Karpas-422 (cell line): Measurements from ENCODE around the gene NFKBIZ. TPM values are rescaled to one million over a fixed set of nuclear protein-coding genes. Genes with fewer than 3 reads are reported as not detected.
"Not testable (repeated sequence)": the region's sequence is repeated elsewhere in the genome, so short reads cannot be mapped to it uniquely, and the experiment has no call there.

Experiments used
- DNase-seq: peaks from one replicate; pipeline ENCODE4 v3.0.0-alpha.2; 2015
- H2AFZ ChIP-seq: fragments of 200-600 bp; sonication (generic); 2 replicates; pipeline ENCODE4 v1.6.1; 2014; ENCODE audit warnings: antibody characterized with exemption, low read length, mixed read lengths
- H3K27ac ChIP-seq: fragments of 200-600 bp; sonication (generic); 2 replicates; pipeline ENCODE4 v1.5.1; 2014; ENCODE audit warnings: mild to moderate bottlenecking, low read length, moderate library complexity
- H3K27me3 ChIP-seq: fragments of 200-600 bp; sonication (generic); 2 replicates; pipeline ENCODE4 v1.6.1; 2014; ENCODE audit warnings: low read length, mixed read lengths
- H3K36me3 ChIP-seq: fragments of 200-600 bp; sonication (generic); 2 replicates; pipeline ENCODE4 v1.6.1; 2014; ENCODE audit warnings: low read length, mixed read lengths; ENCODE audit not compliant: insufficient read depth
- H3K4me1 ChIP-seq: fragments of 200-600 bp; sonication (generic); 2 replicates; pipeline ENCODE4 v1.6.1; 2014; ENCODE audit warnings: mild to moderate bottlenecking, low read length, mixed read lengths
- H3K4me2 ChIP-seq: fragments of 200-600 bp; sonication (generic); 2 replicates; pipeline ENCODE4 v1.6.1; 2014; ENCODE audit warnings: low read length, low read depth, mild to moderate bottlenecking; ENCODE audit not compliant: poor library complexity, severe bottlenecking
- H3K4me3 ChIP-seq: fragments of 200-600 bp; sonication (generic); 2 replicates; pipeline ENCODE4 v1.5.1; 2014; ENCODE audit warnings: mild to moderate bottlenecking, antibody characterized with exemption, low read length, mixed read lengths
- H3K79me2 ChIP-seq: fragments of 200-600 bp; sonication (generic); 2 replicates; pipeline ENCODE4 v1.6.1; 2014; ENCODE audit warnings: mild to moderate bottlenecking, low read length, mixed read lengths
- H3K9ac ChIP-seq: fragments of 200-600 bp; sonication (generic); 2 replicates; pipeline ENCODE4 v1.6.0; 2014; ENCODE audit warnings: low read length
- H3K9me2 ChIP-seq: fragments of 200-600 bp; sonication (generic), shearing (Covaris generic); replicated peaks from 2 replicates; pipeline ENCODE4 v1.6.0; 2014; ENCODE audit warnings: mild to moderate bottlenecking, low read length, moderate library complexity; ENCODE audit not compliant: insufficient read depth
- H3K9me3 ChIP-seq: fragments of 300-700, 200-600 bp; sonication (generic); 2 replicates; pipeline ENCODE4 v1.6.1; 2014; ENCODE audit warnings: low read length, mixed read lengths
- H4K20me1 ChIP-seq: fragments of 200-600 bp; sonication (generic); 2 replicates; pipeline ENCODE4 v1.6.1; 2014; ENCODE audit warnings: mild to moderate bottlenecking, antibody characterized with exemption, low read length, low read depth; ENCODE audit not compliant: insufficient read depth
- total RNA-seq: library from RNA; depleted of rRNA; stranded (reverse); fragments of >200 nt; shearing (Covaris generic); gene quantifications from 2 replicates; pipeline ENCODE4 v1.2.3, GENCODE V29; 2014; ENCODE audit warnings: low replicate concordance

NFKBIZ gene
- total RNA-seq, 1 experiment from 2014 or later, result 6.3 TPM

DNA sequence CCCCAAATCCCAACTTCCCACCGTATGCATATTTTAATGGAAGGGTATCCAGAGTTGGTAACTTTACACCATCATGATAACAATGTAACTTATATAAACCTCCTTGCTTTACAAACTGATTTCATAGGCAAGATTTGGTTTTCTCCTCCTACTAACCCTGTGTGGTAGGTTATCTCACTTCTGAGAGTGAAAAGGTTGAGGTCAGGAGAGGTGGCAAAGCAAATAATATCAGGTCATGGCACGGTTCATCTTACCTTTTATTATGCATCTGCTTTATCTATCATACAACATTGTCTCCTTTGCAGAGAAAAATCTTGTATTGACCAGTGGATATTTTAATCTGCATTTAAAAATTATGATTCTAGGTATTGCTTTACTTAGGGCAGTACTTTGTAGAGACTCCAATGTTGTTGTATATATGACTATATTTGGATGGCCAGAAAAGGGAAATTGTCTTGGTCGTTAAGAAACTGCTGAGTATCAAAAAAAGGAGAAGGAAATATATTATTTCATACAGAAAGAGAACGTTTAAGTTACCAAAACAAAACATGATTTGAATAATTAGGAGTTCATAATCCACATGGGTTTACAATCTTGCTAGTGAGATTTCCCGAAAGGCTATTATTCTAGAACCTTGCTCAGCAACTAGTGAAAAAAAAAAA, 30.4 kb downstream of the NFKBIZ start:
- 0 out of 2 replicates have a peak, but pooled peaks cover 4% of the 10 kb centered on the region for H3K9me2 ChIP-seq
- no peaks in the 10 kb centered on the region for H3K79me2 ChIP-seq
- DNase-seq, result no peak
- no peak overlapping the region for H3K4me2 ChIP-seq
- H3K4me1 ChIP-seq, result no peaks in the 10 kb centered on the region
- no peaks in the 10 kb centered on the region for H3K27me3 ChIP-seq
- no peaks in the 10 kb centered on the region for H3K36me3 ChIP-seq
- H3K9me3 ChIP-seq, result no peaks in the 10 kb centered on the region
- no peaks in the 10 kb centered on the region for H4K20me1 ChIP-seq
- H3K9ac ChIP-seq, result no peak overlapping the region
- H3K4me3 ChIP-seq, result no peak overlapping the region
- H3K27ac ChIP-seq, result no peak overlapping the region
- H2AFZ ChIP-seq, result no peak overlapping the region

- H3K36me3 ChIP-seq, result no peaks in the 10 kb centered on the region
- H4K20me1 ChIP-seq, result no peaks in the 10 kb centered on the region
- H3K9me2 ChIP-seq, result 0 out of 2 replicates have a peak, but pooled peaks cover 4% of the 10 kb centered on the region
- no peaks in the 10 kb centered on the region for H3K79me2 ChIP-seq
- no peak overlapping the region for H3K27ac ChIP-seq
- no peaks in the 10 kb centered on the region for H3K27me3 ChIP-seq
- no peak overlapping the region for H3K9ac ChIP-seq
- DNase-seq, result no peak
- H3K4me1 ChIP-seq, result no peaks in the 10 kb centered on the region
- H3K9me3 ChIP-seq, result no peaks in the 10 kb centered on the region
- no peak overlapping the region for H3K4me3 ChIP-seq
- no peak overlapping the region for H2AFZ ChIP-seq
- no peak overlapping the region for H3K4me2 ChIP-seq
These were observed 35.5 kb downstream of the NFKBIZ start for GRCh38 chr3:101884776-101885175.

- H3K4me3 ChIP-seq, H4K20me1 ChIP-seq, H3K79me2 ChIP-seq, H3K4me2 ChIP-seq, DNase-seq, H3K36me3 ChIP-seq, H3K27me3 ChIP-seq, H3K9me3 ChIP-seq, H2AFZ ChIP-seq, H3K9me2 ChIP-seq, H3K27ac ChIP-seq, H3K9ac ChIP-seq, H3K4me1 ChIP-seq: not testable (repeated sequence)
These were observed 36.3 kb downstream of the NFKBIZ start for GRCh38 chr3:101885584-101885983.

- H3K9me3 ChIP-seq, result no peaks in the 10 kb centered on the region
- no peaks in the 10 kb centered on the region for H4K20me1 ChIP-seq
- H3K27me3 ChIP-seq, result no peaks in the 10 kb centered on the region
- no peak overlapping the region for H3K27ac ChIP-seq
- peak; percentile 34 for DNase-seq
- no peak overlapping the region for H3K4me3 ChIP-seq
- H3K9me2 ChIP-seq, result 0 out of 2 replicates have a peak, but pooled peaks cover 4% of the 10 kb centered on the region
- no peak overlapping the region for H3K4me2 ChIP-seq
- H3K4me1 ChIP-seq, result no peaks in the 10 kb centered on the region
- H3K79me2 ChIP-seq, result no peaks in the 10 kb centered on the region
- H2AFZ ChIP-seq, result no peak overlapping the region
- H3K36me3 ChIP-seq, result no peaks in the 10 kb centered on the region
- H3K9ac ChIP-seq, result no peak overlapping the region
These were observed 37.3 kb downstream of the NFKBIZ start for GRCh38 chr3:101886626-101887025.

DNA sequence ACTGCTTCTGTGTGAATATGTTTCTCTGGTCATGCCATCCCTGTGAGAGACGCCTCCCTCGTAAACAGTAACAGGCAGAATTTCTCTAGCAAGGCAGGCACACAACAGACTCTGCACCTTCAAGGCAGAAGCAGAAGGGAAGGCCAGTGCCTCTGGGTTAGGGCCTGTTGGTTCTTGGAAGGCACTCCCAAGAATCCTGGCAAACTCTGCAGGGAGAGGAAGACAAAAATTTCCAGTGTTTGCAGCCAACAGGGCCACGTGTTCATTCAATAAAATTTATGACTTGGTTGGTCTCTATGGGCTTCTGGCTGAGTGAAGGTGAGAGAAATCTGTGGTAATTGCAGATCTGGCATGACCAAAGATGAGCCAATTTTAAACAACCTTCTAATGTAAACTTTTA, 39.3 kb downstream of the NFKBIZ start:
- no peak overlapping the region for H2AFZ ChIP-seq
- H3K9ac ChIP-seq, result no peak overlapping the region
- H4K20me1 ChIP-seq, result no peaks in the 10 kb centered on the region
- H3K36me3 ChIP-seq, result no peaks in the 10 kb centered on the region
- no peaks in the 10 kb centered on the region for H3K9me2 ChIP-seq
- no peak overlapping the region for H3K27ac ChIP-seq
- H3K9me3 ChIP-seq, result no peaks in the 10 kb centered on the region
- H3K4me3 ChIP-seq, result no peak overlapping the region
- H3K27me3 ChIP-seq, result no peaks in the 10 kb centered on the region
- peak; percentile 27 for DNase-seq
- no peaks in the 10 kb centered on the region for H3K4me1 ChIP-seq
- H3K79me2 ChIP-seq, result no peaks in the 10 kb centered on the region
- no peak overlapping the region for H3K4me2 ChIP-seq

DNA sequence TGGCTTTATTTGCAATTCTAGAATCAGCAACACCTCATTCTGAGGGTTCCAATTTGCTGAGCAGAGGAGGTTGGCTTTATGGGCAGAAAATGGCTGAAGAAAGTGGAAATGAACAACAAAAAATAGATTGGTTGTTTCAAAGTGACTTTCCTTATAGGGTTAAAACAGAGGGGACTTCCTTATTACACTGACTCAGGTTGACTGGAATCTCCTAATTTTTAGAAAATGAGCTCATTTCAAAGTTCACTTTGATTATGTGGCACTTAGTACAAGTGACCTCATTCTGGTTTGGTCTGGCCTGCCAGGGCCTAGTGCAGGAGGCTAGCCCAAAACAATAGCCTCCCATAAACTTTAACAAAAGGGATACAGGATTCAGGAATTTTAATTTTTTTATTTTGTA, 41.4 kb downstream of the NFKBIZ start:
- H4K20me1 ChIP-seq, result no peaks in the 10 kb centered on the region
- DNase-seq, result no peak
- no peak overlapping the region for H3K4me3 ChIP-seq
- H3K27ac ChIP-seq, result no peak overlapping the region
- no peaks in the 10 kb centered on the region for H3K9me3 ChIP-seq
- no peaks in the 10 kb centered on the region for H3K79me2 ChIP-seq
- H3K9me2 ChIP-seq, result no peaks in the 10 kb centered on the region
- no peaks in the 10 kb centered on the region for H3K36me3 ChIP-seq
- no peaks in the 10 kb centered on the region for H3K4me1 ChIP-seq
- H3K9ac ChIP-seq, result no peak overlapping the region
- no peaks in the 10 kb centered on the region for H3K27me3 ChIP-seq
- H2AFZ ChIP-seq, result no peak overlapping the region
- H3K4me2 ChIP-seq, result no peak overlapping the region

DNA sequence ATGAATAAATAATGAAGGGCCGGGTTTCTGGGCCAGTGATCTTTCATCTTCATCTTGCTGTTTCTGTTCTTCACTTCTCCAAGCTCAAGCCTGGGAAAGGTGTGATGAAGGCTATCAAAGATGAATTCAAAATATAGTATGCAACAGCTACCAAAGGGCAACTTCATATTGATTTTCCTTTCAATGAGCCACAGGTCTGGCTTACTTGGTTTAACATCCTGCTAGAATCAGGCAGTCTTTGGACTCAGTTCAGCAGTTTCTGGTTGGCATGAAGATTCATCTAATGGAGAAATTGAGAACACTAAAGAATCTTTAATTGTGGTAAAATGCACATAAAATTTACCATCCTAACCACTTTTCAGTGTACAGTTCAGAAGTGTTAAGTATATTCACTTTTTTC, 43.3 kb downstream of the NFKBIZ start:
- no peak overlapping the region for H3K4me2 ChIP-seq
- no peak overlapping the region for H3K9ac ChIP-seq
- H4K20me1 ChIP-seq, result no peaks in the 10 kb centered on the region
- H2AFZ ChIP-seq, result no peak overlapping the region
- no peaks in the 10 kb centered on the region for H3K79me2 ChIP-seq
- no peaks in the 10 kb centered on the region for H3K4me1 ChIP-seq
- peaks cover 5% of the 10 kb centered on the region; the same call in 1 of the 2 replicates for H3K9me3 ChIP-seq
- no peaks in the 10 kb centered on the region for H3K27me3 ChIP-seq
- H3K36me3 ChIP-seq, result no peaks in the 10 kb centered on the region
- no peaks in the 10 kb centered on the region for H3K9me2 ChIP-seq
- no peak overlapping the region for H3K4me3 ChIP-seq
- peak; percentile 26 for DNase-seq
- no peak overlapping the region for H3K27ac ChIP-seq

DNA sequence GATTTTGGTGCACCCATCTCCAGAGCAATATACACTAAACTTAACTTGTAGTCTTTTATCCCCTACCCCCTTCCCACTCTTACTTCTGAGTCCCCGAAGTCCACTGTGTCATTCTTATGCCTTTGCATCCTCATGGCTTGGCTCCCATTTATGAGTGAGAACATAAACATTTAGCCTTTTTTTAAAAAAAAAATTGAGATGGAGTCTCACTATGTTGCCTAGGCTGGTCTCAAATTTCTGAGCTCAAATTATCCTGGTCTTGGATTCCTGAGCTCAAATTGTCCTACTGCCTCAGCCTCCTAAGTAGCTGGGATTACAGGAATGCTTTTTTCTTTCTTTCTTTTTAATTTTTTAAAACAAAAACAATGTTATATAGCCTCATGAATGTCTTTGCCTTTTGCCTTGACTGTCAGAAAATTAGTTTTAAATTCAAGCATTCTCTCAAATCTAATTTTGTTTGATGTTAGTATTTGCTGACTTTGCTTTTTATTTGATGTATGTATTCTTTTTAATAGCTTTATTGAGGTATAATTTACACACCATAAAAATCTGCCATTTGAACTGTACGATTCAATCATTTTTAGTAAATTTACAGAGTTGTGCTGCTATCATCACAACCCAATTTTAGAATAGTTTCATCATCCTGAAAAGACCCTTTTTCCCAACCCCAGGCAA, 46.9 kb downstream of the NFKBIZ start:
- Histone ChIP-seq H3K27me3 (no peaks in the 10 kb centered on the region), H3K4me2 (no peak overlapping the region)

More for the DNA sequence above, 46.9 kb downstream of the NFKBIZ start:
- no peaks in the 10 kb centered on the region for H4K20me1 ChIP-seq
- no peak overlapping the region for H2AFZ ChIP-seq
- H3K9me2 ChIP-seq, result no peaks in the 10 kb centered on the region
- no peaks in the 10 kb centered on the region for H3K36me3 ChIP-seq
- H3K27ac ChIP-seq, result no peak overlapping the region
- no peak overlapping the region for H3K4me3 ChIP-seq
- peaks cover 5% of the 10 kb centered on the region; the same call in 1 of the 2 replicates for H3K9me3 ChIP-seq
- no peak for DNase-seq
- H3K79me2 ChIP-seq, result no peaks in the 10 kb centered on the region
- H3K4me1 ChIP-seq, result peaks cover 14% of the 10 kb centered on the region
- H3K9ac ChIP-seq, result no peak overlapping the region
